Measurements from ENCODE around the gene MVB12B.
"Not testable (repeated sequence)": the region's sequence is repeated elsewhere in the genome, so short reads cannot be mapped to it uniquely, and the experiment has no call there.

MVB12B gene

DNA sequence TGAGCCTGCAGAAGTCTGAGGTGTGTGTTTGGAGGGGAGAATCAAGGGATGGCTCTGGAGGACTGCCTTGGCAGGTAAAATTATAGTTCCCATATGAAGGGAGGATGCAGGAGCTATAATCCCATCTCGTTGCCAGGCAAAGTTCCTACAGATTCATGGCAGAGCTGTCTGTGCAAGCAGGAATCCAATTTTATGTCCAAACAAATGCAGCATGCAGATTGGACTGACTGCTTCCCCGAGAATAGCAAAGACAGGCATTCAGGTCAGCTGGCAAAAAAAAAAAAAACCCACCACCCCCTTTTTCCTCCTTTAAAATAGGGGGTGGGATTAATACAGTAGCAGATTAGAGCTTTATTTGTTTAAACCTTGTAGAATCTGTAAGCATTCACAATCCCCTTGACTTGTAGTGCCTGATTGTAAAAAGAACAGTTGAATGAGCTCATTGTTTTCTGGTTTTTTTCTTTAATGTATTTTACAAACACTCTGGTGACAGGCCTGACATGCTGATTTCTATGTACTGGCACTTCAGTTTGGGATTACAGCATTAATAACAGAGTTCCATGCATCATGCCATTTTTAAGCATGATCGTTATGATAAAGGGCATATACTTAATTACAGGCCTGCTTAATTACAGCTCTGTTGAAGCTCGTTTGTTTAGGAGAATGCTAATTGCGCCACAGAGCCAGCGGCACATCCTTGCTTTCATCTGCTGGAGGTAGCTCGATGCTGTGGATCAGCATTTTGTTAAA lies 145.7 kb downstream of the MVB12B start:
- DNase-seq (ENCODE audit: low read depth in 2 of 2): no peak

DNA sequence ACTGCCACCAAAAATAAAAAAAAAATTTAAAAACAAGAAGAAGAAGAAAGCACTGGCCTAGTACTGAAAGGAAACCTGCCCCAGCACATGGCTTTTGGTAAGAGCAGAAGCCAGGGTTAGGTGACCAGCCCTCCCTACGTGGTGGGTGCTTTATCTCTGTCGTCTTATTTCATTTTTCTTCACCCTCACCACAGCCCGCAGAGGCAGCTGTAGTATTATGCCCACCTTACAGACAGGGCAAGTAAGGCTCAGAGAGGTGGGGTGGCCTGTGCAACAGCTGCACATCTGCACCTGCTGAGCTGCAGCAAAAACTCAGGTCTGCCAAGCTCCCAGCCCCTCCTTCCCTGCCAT lies 146.3 kb downstream of the MVB12B start:
- DNase-seq (ENCODE audit: low read depth in 2 of 2): no peak

DNA sequence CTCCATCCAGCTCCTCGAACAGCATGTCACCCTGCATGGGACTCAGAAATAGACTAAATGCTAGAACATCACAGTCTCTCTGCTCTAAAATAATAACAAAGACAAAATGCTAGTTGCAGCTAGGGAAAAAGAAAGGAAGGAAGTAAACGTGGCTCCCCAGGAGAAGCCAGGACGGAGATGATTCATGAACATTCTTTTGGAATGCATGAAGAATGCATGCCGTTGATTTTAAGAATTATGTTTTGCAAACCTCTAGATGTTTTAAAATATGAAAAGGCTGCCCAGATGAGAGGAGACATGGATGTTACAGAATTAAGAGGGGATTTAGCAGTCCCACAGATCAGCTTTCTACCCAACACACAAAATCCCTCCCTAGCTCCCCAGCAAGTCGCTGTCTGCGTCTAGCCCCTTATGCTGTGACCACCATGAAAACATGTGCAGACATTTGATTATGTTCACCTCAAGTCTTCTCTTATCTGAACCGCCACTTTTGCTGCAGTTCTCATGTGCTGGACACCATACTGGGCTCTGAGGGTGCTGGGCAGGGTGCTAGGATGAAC lies 147.7 kb downstream of the MVB12B start:
- DNase-seq (ENCODE audit: low read depth in 2 of 2): no peak

DNA sequence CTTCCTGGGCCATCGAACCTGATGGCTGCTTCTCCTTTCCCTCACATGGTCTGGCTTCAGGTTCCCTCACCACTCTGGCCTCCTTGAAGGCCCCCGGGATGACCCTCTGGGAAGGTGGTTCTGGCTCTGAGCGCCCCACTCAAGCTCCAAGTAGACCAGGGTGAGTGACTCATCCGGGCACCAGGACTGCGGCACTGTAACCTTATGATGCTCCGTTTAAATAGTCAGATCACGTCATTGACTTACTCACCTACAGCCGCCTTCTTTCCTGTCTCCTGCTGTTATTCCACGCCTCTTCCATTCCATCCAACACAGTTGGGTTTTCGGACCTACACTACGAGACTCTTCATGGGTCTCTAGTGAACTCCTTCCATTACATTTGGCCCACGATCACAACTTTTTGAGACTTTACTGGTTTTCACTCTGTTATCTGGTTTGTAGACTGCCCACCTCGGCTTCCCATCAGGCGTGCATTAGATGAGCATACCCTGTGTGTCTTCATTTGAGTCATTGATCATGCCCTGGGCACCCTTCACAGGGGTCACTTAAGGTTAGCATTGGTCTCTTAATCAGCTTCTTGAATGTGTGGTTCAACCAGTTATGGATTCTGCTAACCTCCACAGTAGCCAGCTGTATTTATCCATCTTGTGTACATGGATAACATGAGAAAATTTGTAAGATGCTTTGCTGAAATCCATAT lies 148.3 kb downstream of the MVB12B start:
- DNase-seq (ENCODE audit: low read depth in 2 of 2): no peak

DNA sequence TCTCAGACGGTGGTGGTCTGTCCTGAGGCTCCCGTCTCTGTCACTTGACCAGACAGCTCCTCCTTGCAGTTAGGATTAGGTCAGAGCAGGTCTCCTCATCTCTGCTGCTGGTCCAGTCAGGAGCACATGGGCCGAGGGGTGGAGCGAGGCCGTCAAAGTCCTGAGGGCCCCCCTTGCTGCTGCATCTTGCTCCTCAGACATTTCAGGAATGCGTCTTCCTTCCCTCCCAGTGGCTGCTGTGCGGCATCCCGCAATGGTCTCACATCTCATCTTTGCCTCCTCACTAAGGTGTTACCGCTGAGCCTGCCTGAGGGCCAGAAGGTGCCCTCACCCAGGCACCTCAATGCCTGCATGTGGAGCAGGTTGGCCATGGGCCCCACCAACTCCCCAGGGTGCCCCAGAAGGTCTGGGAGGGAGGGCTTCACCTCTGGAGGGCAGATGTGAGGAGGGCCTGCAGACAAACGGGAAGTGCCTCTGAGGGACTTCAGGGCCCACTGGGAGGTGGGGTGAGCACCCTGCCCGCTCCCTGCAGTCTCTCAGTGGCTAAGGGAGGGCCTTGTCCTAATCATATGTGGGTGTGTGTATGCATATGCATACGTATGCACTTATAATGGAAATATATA lies 149.4 kb downstream of the MVB12B start:
- no peak for DNase-seq (ENCODE audit: low read depth in 2 of 2)

DNA sequence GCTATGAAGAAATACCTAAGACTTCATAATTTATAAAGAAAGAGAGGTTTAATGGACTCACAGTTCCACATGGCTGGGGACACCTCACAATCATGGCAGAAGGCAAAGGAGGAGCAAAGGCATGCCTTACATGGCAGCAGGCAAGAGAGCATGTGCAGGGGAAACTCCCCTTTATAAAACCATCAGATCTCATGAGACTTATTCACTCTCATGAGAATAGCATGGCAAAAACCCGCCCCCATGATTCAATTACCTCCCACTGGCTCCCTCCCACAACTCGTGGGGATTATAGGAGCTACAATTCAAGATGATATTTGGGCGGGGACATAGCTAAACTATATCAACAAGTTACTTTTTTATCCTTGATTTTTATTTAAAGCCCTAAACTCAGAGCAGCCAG lies 150.8 kb downstream of the MVB12B start:
- DNase-seq (ENCODE audit: low read depth in 2 of 2): not testable (repeated sequence)

DNA sequence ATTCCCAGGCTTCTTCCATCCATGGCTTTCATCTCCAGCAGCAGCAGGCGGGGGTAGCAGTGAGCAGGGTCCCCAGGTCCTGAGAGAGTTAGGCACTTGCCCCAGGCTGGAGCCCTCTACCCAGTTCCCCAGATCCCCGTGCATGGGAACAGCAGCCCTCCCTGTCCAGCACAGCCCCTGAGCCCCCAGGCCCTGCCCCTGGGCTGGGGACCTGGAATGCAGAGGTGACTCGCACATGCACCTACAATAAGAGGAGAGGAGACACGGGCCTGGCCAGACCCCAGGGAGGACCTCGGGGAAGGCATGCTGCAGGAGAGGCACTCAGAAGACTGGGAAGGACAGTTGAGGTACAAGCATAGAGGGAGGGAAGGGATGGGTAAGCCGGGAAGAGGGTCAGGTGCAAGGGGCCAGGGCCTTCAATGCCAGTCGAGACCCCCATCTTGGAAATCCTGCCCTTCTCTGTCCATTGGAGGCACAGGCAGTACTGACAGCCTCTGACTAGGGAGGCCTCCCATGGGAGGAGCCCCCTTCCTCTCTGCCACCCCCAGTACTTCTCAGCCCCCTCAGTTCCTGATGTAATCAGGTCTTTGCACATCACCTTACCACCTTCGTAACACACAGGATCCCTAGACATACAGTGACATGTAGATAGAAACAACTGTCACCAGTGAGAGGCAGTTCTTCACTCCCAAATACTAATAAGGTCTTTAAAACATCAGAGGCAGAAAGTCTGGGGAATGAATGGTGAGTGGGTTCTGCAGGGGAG lies 151.8 kb downstream of the MVB12B start:
- DNase-seq (ENCODE audit: low read depth in 2 of 2): no peak

DNA sequence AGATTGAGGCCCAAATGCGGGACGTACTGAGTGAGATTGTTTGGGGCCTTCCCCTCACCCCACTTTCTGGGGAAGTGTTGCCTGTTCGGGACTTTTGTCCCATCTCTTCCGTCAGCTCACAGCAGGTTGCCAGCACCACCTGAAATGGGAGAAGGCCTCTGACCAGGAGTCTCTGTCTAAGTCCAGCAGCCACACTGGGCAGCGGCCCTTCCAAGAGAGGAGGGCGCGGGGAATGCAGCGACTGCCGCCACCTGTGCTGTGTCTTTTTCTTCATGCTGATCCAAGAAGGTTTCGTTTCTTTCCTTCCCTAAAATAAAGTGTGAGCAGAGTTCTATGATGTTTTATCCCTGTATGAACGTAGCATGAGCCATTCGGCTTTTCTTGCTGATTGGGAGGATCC lies 152.9 kb downstream of the MVB12B start:
- no peak for DNase-seq (ENCODE audit: low read depth in 2 of 2)

DNA sequence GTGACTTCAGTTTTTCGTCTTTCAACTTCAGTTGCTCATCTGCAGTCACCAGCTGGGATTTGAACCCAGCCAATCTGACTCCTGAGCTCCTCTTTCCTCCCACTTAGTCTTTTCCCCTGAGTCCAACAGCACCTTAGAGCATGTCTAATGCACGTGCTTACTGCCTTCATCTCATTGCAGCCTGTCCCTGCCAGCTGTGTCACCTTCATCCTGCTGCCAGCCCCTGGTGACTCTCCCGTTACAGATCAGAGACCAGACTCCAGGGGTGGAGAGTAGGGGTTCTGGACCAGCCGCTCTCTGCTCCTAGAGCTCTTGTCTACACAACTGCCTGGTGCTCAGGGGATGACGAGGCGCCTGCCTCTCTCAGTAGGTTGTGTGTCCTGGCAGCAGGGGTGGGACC lies 154.2 kb downstream of the MVB12B start:
- no peak for DNase-seq (ENCODE audit: low read depth in 2 of 2)

DNA sequence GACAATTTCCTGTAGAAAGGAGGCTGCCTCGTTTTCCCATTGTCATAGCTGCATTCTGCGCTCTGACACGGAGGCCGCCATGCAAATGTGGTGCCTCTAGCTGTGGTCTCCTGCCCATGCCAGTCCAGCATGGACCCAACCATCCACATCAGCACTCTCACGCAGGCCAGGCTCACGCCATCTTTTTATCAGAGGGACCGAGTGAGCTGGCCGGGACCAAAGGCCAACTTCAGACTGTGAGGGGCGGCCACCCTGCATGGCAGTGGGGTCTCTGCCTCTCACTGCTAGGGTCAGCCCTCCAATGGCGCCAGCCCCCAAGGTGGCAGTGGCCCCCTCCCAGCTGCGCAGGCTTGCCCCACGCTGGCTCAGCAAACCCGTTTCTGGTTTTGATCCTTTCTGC lies 155.2 kb downstream of the MVB12B start:
- no peak for DNase-seq (ENCODE audit: low read depth in 2 of 2)

DNA sequence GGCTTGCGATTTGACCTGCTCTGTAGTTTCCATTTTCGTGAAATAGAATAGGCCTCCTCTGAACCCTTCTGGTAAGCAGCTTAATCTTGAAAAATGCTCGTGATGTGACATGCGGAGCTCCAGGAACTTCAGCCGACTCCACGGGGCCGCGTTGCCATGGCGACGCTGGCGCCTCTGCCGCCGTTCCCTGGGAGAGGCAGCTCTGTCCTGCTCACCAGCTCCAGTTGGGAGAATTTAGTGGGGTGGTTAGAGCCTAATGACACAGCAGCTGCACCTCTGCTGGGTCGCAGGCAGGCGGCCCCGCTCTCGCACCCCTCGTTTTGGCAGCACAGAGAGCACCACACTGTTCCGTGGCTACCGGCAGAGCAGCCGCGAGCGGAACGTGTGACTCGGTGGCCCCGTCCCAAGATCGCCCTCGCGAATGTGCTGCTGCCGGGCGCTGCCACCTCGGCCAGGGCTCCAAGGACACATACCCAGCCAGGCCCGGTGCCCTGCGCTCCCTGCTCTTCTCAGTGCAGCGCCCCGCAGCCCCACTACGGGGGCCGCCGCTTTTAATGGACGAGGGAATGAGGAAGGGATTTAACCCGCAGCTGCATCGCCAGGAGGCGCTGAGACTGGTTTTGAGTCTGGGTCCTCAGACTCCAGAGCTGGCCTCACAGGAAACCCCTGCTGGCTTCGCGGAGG lies 155.9 kb downstream of the MVB12B start:
- no peak for DNase-seq (ENCODE audit: low read depth in 2 of 2)

DNA sequence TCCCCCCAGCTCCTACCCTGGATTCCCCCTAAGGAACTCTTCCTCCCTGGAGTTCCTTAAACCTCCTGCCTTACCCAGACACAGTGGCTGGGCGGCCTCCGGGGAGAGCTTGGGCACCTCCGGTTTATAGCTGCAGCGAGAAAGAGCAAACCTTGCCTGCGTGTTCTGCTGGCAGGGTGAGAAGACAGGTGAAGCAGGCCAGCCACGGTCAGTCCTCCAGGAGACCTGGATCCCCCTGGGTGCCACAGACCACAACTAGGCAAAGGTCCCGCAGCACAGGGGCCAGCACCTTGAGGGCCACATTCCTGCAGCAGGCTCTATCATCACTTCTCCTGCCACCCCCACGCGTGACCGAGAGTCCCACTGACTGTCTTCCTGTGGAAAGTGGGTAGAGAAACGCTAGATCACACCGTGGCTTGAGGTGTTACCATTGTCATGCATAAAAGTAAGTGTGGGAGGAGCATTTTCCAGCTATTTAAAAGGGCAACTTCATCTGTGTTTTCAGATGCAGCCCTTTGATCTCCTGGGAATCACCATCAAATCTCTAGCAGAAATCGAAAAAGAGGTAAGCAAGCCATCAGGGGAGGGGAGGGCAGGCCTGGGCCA lies 156.9 kb downstream of the MVB12B start:
- DNase-seq (ENCODE audit: low read depth in 2 of 2): no peak

DNA sequence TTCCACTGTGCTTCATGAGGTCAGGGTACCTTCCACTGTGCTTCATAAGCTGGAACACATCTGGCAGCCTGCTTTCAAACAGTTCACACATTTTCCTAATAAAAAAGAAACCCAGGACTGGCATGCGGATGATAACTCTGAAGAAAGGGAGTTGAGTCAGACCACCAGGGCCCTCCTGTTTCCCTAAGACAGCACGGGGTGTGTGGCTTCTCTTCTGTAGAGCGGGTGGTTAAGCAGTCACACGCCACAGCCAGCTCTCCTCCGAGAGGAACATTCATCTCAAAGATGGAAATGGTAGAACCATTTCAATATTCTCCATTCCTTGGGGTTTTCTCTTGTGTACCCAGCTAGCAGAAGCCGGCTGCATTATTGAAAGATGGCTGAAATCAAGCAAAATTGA lies 159.0 kb downstream of the MVB12B start:
- no peak for DNase-seq (ENCODE audit: low read depth in 2 of 2)

DNA sequence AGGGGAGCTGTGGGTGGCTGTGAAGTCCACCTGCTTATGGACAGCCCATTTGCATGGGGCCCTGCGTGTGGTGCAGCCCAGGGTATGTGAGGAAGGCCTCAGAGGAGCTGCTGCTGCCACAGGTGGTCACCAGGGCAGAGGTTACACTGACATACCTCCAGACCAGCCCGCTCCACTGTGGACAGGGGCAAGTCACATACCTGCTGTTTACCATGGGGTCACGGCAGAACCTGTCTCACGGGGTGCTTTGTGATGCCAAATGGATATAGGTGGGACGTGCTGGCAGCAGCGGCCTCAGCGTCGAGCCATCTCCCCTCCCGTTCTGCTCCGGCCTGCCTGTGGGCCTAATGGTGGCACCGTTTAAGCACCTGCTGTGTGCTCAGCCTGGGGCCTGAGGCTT lies 159.6 kb downstream of the MVB12B start:
- DNase-seq (ENCODE audit: low read depth in 2 of 2): no peak

DNA sequence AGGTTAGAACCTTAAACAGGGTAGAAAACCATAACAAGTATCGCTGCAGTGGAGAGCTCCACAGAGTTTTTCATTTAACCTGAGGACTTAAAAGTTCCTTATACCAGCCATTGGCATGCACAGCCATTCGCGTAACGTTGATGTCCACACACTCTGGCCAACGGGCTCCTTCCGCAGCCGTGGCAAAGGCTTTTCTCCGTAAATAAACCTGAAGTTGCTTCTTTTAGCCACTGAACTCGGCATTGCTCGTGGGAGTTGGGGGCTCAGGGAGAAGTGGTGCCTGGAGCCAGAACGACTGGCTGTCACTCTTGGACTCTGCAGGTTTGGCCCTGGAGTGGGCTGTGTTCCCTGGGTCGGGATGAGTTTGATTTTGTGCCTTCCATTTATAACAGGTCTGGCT lies 161.2 kb downstream of the MVB12B start:
- DNase-seq (ENCODE audit: low read depth in 2 of 2): no peak

DNA sequence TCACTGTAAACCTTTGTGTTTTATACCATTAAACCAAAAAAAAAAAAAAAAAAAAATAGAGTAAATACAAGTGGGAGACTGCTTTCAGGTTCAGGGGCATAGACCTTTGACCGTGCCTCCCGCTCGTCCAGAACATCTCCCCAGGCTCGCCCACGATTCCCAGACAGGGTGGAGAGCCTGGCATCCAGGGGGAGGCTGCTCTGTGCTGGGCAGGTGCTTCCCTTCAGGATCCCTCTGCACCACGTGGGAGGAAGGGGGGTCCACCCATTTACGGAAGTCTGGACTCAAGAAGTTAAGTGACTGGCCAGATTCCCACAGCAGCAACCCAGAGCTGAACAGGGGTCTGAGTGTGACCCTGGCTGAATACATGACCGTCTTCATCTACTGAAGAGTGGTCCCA lies 161.7 kb downstream of the MVB12B start:
- DNase-seq (ENCODE audit: low read depth in 2 of 2): no peak

DNA sequence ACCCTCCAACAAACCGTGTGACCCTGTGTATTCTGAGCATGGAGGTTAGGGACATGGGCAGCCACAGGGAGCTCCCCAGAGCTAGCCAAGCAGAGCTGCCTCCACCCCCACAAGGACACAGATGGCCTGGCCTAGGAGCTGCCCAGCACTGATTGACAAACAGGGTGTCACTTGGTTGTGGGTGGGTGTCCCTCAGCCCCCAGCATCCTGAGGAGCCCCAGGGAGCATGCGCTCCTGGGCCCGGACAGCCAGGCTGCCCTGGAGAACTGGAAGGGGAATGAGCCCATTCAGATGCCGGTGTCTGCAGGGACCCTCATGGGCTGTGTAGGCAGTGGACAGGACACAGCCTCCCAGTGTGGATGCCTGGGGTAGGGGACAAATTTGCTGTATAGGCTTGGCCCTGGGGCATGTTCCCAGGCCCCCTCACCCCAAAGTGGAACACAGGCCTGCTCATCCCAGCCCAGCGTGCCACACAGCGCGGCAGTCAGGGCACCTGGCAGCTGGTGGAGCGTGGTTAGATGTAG lies 162.3 kb downstream of the MVB12B start:
- no peak for DNase-seq (ENCODE audit: low read depth in 2 of 2)

DNA sequence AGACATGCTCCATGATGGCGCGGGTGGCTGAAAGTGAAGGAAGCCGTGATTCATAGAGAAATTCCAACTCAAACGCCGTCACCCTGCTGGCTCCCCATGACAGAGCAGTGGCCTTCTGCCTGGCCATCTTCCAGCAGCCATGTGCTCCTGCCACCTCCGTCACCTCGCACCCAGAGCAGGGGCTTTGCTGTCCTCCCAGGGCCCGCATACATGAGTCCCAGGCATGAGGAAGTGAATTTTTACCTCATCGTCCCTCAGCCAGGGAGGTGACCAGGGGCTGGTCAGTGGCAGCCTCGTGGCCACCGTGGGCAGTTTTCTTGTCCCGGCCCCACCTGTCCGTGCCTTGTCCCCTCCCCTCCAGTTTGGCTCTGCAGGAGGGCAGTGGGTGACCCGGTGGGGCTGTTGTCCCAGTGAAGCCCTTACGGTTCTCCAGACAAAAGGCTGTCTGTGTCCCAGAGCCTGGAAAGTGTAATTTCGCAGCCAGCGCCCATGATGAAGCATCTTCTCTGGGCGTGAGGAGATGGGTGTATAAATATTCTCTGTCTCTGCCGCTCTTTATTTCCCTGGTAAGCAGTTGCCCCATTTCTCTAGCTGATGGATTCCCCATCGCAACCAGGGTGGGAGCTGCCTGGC lies 163.1 kb downstream of the MVB12B start:
- no peak for DNase-seq (ENCODE audit: low read depth in 2 of 2)

DNA sequence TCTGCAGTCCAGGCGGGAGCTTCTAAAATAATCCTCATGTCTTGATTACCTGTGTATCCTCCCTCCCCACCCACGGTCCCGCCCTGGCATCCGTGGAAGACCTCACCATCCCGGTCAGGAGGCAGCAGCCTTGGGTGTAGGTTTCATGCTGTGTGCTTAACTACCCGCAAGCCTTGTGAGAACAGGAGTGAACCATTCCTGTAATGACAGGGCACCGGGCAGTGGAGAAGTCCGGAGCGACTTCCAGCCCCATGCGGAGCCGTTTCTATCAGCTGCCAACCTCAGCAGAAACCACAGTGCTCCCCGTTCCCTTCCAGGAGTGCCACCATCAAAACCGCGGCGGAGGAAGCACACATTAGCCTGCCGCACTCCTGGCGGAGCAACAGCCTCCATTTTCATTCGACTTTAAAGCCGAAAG lies 163.6 kb downstream of the MVB12B start:
- no peak for DNase-seq (ENCODE audit: low read depth in 2 of 2)

DNA sequence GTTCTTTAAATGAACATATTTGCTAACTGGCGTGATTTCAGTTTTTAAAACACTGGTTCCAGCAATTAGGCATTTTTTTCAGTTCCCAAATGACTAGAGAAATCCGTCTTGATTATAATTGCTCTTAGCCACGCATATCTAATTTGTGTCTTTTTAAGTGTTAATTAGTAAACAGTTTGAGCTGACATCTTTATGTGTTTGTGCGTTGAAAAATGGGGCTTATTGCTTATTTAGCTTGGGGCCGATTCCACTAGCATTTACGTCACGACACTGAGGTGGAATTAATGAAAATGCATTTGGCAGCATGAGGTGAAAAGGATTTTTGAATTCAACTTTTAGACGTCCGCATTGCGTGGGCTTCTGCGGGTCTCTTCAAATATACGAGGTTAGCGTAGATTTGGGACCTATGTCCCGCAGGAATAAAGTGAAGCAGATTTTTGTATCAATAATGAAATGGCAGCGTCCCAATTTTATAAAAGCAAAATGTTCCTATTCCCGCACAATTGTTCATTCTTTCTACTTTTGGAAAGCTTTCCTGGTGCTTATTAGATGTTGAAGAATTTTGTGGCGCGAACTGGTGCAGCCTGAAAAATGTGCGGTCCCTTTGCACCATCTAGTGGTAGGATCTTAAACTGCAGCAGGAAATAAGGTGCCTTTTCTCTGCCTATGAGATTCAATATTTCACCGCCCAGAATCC lies 164.4 kb downstream of the MVB12B start:
- peak; percentile 33 to 43 for DNase-seq (ENCODE audit: low read depth in 2 of 2)

Measured in stimulated activated CD8-positive, alpha-beta memory T cell treated with anti-CD3 and anti-CD28 coated beads, Interleukin-7, amount 100 ng/mL, for 4 hours (primary cell).